ENCODE data around the gene CLTCL1.

The CLTCL1 gene

GRCh38 chr22:19244600-19245352 is 46.7 kb downstream of the CLTCL1 start:
- DNase-seq (ENCODE audit: low read depth) = no peak

DNA sequence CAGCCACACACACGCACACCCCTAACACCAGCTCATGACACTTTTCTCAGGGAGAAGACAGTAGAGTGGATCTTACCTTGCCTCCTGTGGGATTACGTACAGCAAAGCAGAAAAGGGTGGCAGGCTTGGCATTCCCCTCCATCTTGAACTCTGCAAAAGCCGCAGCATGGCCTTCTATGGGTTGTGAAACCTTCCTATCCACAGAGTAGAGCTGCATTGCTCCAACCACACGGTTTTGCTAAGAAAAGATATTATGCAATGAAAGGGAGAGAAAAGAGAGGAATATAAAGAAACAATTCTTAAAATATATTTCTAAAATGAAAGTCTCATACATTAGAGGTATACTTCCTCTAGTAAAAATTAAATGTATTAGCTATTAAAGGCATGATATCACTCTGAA is 48.8 kb downstream of the CLTCL1 start:
- DNase-seq (ENCODE audit: low read depth) = no peak

DNA sequence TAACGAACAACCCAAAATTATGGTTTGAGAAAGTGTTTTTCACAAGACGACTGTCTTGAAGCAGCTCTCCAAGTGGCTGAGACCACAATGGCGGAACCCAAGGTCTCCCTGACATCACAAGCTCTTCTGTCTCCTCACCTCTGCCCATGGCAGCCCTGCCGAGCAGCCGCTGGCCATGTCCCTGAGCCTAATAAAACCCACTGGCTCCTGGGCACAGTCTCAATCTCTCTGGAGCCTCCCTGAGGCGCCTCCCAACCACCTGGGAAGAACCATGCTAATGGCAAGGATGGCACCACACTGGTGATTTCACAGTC is 50.0 kb downstream of the CLTCL1 start:
- no peak for DNase-seq (ENCODE audit: low read depth)

DNA sequence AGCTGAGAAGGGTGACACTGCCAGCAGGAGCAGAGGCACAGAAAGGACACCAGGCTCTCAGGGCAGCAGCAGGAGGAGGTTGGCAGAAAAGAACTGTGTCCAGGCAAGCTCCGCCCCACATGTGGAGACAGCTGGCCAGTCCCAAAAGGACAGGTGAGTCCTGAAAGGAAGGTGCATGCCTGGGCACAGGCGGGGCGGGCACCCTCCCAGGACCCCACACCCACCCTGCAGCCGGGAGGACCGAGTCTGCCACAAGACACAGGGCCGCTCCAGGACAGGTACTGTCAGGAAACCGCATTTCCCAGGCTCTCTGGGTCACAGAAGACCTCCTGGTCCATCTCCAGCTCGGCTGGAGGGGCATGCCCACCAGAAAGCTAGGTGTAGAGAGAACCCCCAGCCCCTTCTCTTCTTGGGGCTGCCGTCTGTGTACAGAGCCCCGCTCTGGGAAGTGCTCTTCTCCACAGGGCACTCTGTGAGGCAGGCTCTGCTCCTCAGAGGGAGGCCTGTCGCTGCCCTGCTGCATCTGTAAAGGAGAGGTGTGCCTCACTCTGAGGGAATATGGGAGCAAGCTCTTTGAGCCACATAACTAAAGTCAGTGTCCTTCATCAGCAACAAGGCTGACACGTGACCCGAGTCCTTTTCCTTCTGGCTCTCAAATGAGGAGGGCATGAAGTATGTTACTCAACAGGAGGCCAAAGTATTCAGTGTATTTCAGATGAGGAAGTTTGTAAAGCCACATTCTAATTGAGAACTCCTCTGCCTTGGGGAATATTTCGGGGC is 50.5 kb downstream of the CLTCL1 start:
- DNase-seq (ENCODE audit: low read depth) = no peak

- DNase-seq (ENCODE audit: low read depth) = no peak
These were observed 52.1 kb downstream of the CLTCL1 start for GRCh38 chr22:19239464-19239863.

DNA sequence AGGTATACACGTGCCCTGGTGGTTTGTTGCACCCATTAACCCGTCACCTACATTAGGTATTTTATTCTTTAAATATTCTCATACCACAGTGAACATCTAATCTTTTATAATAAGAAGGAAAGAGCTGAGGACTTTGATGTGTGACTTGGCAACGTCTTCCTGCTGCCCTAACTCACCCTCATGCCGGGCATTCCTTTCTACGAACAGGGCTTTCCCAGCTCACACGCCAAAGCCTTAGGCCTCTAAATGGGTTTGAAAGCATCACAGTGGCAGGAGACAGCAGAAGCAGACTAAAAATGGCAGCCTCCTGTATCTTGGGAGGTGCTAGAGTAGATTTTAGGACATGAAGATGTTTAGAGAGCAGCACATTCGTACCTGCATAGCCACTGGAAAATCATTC is 52.6 kb downstream of the CLTCL1 start:
- DNase-seq (ENCODE audit: low read depth) = no peak

DNA sequence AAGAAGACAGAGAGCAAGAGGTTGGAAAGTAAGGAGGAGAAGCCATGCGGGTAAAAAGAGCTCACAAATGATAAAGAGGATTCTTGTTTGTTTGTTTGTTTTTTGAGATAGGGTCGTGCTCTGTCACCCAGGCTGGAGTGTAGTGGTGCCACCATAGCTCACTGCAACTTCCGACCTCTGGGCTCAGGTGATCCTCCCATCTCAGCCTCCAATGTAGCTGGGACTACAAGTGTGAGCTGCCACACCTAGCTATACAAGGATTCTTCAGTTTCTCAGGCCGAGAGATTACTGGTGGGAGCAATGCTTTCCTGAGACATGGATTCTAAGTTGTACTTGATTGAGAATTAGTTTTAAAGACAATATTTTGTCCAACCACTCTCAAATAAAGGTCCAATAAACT is 55.6 kb downstream of the CLTCL1 start:
- no peak for DNase-seq (ENCODE audit: low read depth)

- no peak for DNase-seq (ENCODE audit: low read depth)
These were observed 57.2 kb downstream of the CLTCL1 start for GRCh38 chr22:19234126-19234896.

- no peak for DNase-seq (ENCODE audit: low read depth)
These were observed 58.3 kb downstream of the CLTCL1 start for GRCh38 chr22:19233189-19233661.

- DNase-seq (ENCODE audit: low read depth) = no peak
These were observed 58.9 kb downstream of the CLTCL1 start for GRCh38 chr22:19232623-19233022.

- DNase-seq (ENCODE audit: low read depth) = no peak
These were observed 59.5 kb downstream of the CLTCL1 start for GRCh38 chr22:19231986-19232385.

DNA sequence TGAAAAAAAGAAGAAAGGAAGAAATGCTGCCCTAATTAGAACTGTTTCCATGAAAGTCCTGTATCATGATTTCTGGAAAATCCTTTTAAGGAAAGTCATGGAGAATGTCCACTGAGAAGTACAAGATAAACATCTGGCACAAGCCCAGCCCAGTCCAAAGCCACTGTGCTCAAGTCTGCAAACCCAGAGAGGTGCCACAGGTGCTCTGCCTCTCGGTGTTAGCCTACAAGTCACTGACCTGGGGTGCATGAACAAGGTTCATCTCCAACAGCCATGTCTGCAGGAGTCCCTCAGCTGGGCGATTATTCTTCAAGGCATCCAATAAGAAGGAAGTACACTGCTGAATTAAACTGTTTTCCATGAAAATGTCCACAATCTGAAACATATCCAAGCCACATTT is 61.9 kb downstream of the CLTCL1 start:
- DNase-seq (ENCODE audit: low read depth) = no peak

DNA sequence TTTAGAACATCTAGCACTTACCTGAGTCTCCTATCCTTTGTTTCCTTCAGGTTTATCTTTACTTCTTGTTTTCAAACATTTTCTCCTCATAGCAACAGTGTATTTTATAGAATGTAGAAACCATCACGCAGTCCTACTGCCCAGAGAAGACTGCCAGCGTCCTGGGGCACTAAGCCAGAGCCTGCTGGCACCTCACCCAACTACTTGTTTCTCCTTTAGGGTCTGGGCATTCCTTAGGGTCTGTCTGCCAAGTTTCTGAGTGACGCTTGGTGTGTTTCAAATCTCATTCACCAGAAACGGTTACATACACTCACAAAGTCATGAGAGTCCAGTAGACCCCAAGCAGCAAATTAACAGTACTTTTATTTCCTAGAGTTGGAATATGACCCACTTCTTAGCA is 63.3 kb downstream of the CLTCL1 start:
- DNase-seq (ENCODE audit: low read depth) = no peak

GRCh38 chr22:19226428-19226827 is 65.1 kb downstream of the CLTCL1 start:
- no peak for DNase-seq (ENCODE audit: low read depth)

DNA sequence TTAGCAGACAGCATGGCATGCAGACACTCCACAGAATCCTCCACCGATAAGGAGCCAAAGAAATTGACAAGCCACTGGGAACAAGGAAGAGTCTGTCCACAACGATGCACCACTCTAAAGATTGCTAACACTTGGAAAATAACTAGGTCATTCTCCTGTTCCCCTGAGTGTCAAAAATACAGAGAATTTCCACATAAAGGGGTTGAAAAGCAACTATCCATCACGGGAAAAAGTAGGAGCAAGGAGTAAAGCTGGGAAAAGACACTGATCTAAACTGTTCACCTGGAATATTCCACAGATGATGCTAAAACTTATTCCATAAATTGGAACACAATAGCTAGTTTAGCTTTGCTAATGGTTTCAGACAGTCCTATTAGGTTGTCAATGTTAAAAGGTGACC is 66.0 kb downstream of the CLTCL1 start:
- no peak for DNase-seq (ENCODE audit: low read depth)

GRCh38 chr22:19224985-19225384 is 66.5 kb downstream of the CLTCL1 start:
- no peak for DNase-seq (ENCODE audit: low read depth)

DNA sequence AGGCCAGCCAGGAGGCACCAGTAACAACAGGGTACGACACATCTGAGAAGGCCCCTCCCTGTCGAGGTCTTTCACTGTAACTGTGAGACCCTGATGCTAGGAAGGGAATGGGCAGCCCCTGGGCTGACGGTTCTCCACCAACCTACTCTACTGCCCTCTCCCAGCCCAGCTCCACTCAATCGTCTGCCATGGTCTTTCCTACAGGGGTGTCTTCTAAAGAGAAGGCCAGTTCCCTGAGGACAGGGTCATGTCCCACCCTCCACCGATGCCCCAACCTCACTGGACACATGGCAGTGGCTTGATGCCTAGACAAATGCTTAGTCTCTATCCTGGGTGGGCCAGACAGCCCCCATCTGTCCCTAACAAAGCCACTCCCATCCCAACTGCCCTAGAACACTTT is 67.0 kb downstream of the CLTCL1 start:
- no peak for DNase-seq (ENCODE audit: low read depth)

DNA sequence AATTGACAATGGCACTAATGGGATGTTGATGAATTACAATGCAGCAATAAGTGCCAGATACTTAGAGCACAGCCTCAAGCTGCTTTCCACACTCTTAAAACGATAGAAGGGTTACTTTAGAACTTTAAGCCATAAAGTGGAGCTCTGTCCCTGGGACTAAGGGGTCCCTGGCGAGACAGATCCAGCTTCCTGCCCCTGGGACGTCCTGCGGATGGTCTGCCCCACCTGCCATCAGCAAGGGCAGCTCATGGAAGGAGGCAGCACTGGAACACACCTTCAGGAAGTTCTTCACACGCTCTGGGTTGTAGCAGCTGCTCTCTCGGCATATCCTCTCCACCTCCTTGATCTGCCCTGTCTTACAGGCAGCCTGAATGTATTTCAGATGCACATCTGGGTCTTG is 67.9 kb downstream of the CLTCL1 start:
- no peak for DNase-seq (ENCODE audit: low read depth)

- no peak for DNase-seq (ENCODE audit: low read depth)
These were observed 68.4 kb downstream of the CLTCL1 start for GRCh38 chr22:19223110-19223509.

DNA sequence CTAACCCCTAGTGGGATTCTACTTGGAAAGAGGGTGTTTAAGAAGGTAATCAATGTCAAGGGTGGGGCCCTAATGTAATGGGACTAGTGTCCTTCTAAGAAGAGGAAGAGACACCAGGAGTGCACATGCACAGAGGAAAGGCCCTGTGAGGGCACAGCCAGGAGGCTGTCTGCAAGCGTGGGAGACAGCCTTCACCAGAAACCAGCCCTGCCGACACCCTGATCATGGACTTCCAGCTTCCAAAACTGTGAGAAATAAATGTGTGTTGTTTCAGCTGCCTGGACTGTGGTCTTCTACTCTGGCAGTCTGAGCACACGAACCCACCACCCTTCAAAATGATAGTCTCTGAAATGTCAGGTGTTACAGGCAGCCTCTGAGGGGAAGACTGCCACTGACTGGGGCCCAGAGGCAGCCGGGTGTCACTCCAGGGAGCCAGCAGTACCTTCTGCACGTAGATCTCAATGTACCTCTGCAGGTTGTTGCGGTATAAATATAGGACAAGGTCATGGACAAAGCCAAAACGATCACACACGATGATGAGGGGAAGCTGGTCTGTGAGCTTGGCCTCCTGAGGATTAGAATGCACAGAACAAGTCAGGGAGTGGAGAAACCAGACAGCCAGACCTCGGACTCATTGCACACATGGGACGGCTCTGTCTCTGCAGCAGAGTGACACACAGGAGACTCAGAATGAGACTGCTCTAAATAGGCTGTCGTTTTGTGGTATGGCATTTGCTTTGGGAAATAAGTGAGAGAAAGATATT is 69.1 kb downstream of the CLTCL1 start:
- DNase-seq (ENCODE audit: low read depth) = no peak

DNA sequence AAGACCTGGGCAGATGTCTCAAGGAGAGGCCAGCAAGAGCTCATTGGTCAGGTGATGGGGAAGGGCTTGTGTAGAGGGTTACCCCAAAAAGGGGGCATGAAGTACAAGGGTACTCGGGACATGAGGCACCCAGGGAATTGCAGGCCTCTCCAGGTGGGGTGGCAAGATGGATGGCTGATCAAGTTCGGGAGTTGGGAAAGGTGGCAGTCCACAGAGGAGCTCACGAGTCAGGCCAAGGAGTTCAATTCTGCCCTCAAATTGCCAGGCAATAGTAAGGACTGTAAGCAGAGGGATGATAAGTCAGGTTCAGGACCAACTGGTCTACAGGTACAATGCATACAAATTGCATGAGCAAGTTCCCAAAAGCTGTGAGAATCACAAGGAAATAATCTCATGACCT is 70.7 kb downstream of the CLTCL1 start:
- no peak for DNase-seq (ENCODE audit: low read depth)

GRCh38 chr22:19218541-19219233 is 72.8 kb downstream of the CLTCL1 start:
- DNase-seq (ENCODE audit: low read depth) = no peak
